Measurements from ENCODE around the gene TMEM219. TPM values are rescaled to one million over a fixed set of nuclear protein-coding genes. Genes with fewer than 3 reads are reported as not detected.

TMEM219 gene
- total RNA-seq, 1 donor from 2014 or later: 139 TPM

DNA sequence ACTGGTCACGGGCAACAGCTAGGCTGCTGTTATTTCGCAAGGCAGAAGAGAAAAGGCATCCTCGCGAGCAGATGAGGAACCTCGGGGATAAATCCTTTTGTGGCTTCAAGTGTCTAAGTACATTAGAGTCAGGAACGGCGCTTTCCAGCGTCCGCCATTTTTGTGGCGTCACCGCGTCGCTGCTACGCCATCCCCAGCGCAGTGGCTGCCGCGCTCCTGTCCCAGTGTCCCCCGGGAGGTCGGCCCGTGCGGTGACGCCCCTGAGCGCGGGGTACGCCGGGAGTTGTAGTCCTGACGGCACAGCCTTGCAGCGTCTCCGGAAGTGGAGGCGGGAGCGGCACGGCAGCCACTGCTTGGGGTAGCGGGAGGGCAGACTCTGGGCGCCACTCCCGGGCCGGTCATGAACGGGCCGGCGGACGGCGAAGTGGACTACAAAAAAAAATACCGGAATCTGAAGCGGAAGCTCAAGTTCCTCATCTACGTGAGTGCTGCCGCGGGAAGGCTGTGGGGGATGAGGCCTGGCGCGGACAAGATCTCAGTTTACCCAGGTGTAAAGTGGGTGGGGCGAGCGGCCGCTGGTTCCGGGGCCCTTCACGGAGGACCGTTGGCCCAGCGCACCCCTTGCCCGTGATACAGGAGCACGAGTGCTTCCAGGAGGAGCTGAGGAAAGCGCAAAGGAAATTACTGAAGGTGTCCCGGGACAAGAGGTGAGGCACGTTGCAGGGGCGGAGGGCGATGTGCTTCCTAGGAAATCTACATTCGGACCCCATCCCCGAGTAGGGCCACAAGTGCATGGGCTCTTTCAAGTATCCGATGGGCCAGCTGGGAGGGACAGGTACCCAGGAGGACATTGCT is 34.3 kb downstream of the TMEM219 start, which contains the start of gene INO80E:
Gene INO80E (plus strand): TSS at position 331 of the 855 bp plus-strand sequence. CDS start 70 bp downstream, at position 401.
- DNase-seq (ENCODE audit: low read depth): peak; percentile 46
- TF ChIP-seq CTCF (conservative IDR thresholded peaks at IDR 0.05; ENCODE audit: low read depth, low read length): no peak
- peak within 1 kb of the TSS; percentile 97 for H3K4me3 ChIP-seq (ENCODE audit: low read depth, low read length)

DNA sequence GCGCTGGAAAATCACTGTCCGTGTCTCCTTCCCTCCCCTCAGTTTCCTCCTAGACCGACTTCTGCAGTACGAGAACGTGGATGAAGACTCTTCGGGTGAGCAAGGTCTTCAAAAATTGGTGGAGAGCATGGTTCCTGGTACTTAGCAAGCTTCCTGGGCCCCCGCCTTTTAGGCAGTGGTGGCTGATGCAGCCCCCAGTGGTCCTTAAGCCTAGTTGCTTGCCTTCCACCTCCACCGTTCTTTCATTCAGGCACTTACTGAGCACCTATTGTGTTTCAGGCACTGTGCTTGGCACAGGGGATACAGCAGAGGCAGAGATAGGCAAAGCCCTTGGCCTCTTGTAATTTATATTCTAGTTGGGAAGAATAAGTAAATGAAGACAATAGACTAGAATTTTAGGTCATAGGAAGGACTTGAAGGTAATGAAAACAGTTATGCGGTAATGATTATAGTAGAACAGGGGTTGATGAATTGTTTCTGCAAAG is 34.9 kb downstream of the TMEM219 start:
- no peak for TF ChIP-seq CTCF (conservative IDR thresholded peaks at IDR 0.05; ENCODE audit: low read depth, low read length)
- peak overlapping the region; percentile 97 for H3K4me3 ChIP-seq (ENCODE audit: low read depth, low read length)
- DNase-seq (ENCODE audit: low read depth): no peak

GRCh38 chr16:29999605-30000004 is 37.7 kb downstream of the TMEM219 start:
- no peak for TF ChIP-seq CTCF (conservative IDR thresholded peaks at IDR 0.05; ENCODE audit: low read depth, low read length)
- H3K4me3 ChIP-seq (ENCODE audit: low read depth, low read length): no peak overlapping the region
- DNase-seq (ENCODE audit: low read depth): no peak

- H3K4me3 ChIP-seq (ENCODE audit: low read depth, low read length): no peak overlapping the region
- DNase-seq (ENCODE audit: low read depth): no peak
- no peak for TF ChIP-seq CTCF (conservative IDR thresholded peaks at IDR 0.05; ENCODE audit: low read depth, low read length)
Observed at GRCh38 chr16:30000735-30001631, 39.1 kb downstream of the TMEM219 start.

- no peak for DNase-seq (ENCODE audit: low read depth)
- no peak for TF ChIP-seq CTCF (conservative IDR thresholded peaks at IDR 0.05; ENCODE audit: low read depth, low read length)
Observed at GRCh38 chr16:30002614-30003346, 40.9 kb downstream of the TMEM219 start.

GRCh38 chr16:30003670-30004423 is 42.0 kb downstream of the TMEM219 start:
- no peak overlapping the region for H3K4me3 ChIP-seq (ENCODE audit: low read depth, low read length)
- no peak for DNase-seq (ENCODE audit: low read depth)
- no peak for TF ChIP-seq CTCF (conservative IDR thresholded peaks at IDR 0.05; ENCODE audit: low read depth, low read length)

More at GRCh38 chr16:30002614-30003346, 40.9 kb downstream of the TMEM219 start:
- no peak overlapping the region for H3K4me3 ChIP-seq (ENCODE audit: low read depth, low read length)
